H1 (cell line): Measurements from ENCODE around the gene TXNL4A. TPM values are rescaled to one million over a fixed set of nuclear protein-coding genes. Genes with fewer than 3 reads are reported as not detected.

Experiments used
- CTCF ChIA-PET: fragments of 300-600 bp; sonication (Branson Sonifier 250); formaldehyde crosslinking; loops from one replicate; lab custom pipeline; 2021; ENCODE audit not compliant: partially characterized antibody; lab: Charles Lee
- POLR2A ChIA-PET: fragments of 300-600 bp; sonication (Branson Sonifier 250); formaldehyde crosslinking; loops from one replicate; lab custom pipeline; 2021; ENCODE audit warnings: inconsistent platforms; ENCODE audit not compliant: partially characterized antibody; lab: Charles Lee
- DNase-seq, 2 experiments: peaks; one replicate each; pipeline versions ENCODE4 v3.0.0 to v3.0.0-alpha.2; 2010 to 2022; ENCODE audit warnings: low spot score in 2 of 2, low read depth in 1 of 2, mixed read lengths in 1 of 2
- FAIRE-seq: peaks from 2 replicates; lab custom pipeline; 2011; peaks lifted over from hg19 to GRCh38; lab: Jason Lieb, UNC
- H2AFZ ChIP-seq: 2 replicates; pipeline ENCODE4 v1.8.1; 2012; ENCODE audit warnings: low read length, inconsistent platforms
- H2AK5ac ChIP-seq: 2 replicates; pipeline ENCODE4 v1.6.1; 2013; ENCODE audit warnings: low read depth, low read length
- H2BK120ac ChIP-seq: replicated peaks from 2 replicates; pipeline ENCODE3; 2013; ENCODE audit warnings: low read depth, low read length, inconsistent platforms
- H2BK12ac ChIP-seq: 2 replicates; pipeline ENCODE4 v1.6.1; 2013; ENCODE audit warnings: low read depth, low read length
- H2BK15ac ChIP-seq: 2 replicates; pipeline ENCODE4 v1.6.1; 2013; ENCODE audit warnings: low read length
- H2BK20ac ChIP-seq: 2 replicates; pipeline ENCODE4 v1.6.1; 2013; ENCODE audit warnings: low read length
- H2BK5ac ChIP-seq: 2 replicates; pipeline ENCODE4 v1.6.1; 2013; ENCODE audit warnings: low read depth, low read length
- H3K14ac ChIP-seq: 2 replicates; pipeline ENCODE4 v1.6.1; 2013; ENCODE audit warnings: inconsistent platforms; ENCODE audit not compliant: insufficient read length
- H3K18ac ChIP-seq: 2 replicates; pipeline ENCODE4 v1.6.1; 2013; ENCODE audit warnings: low read length; ENCODE audit errors: extremely low read depth
- H3K23ac ChIP-seq: 2 replicates; pipeline ENCODE4 v1.6.1; 2013; ENCODE audit warnings: inconsistent platforms; ENCODE audit not compliant: insufficient read length
- H3K23me2 ChIP-seq: 2 replicates; pipeline ENCODE4 v1.6.1; 2013; ENCODE audit warnings: low read depth, low read length
- H3K27ac ChIP-seq: 2 replicates; pipeline ENCODE4 v1.6.1; 2011; ENCODE audit warnings: low read depth, low read length, inconsistent platforms
- H3K27me3 ChIP-seq, 4 experiments: replicated peaks in 1 of 4; 1 replicate in 1 of 4; 2 replicates in 3 of 4; pipeline versions ENCODE4 v1.6.1 to v1.8.1; 2011 to 2013; ENCODE audit warnings: low read length in 3 of 4, mild to moderate bottlenecking in 3 of 4, inconsistent platforms in 2 of 4, mixed read lengths in 2 of 4, moderate library complexity in 1 of 4; ENCODE audit not compliant: control insufficient read depth in 3 of 4, insufficient read depth in 3 of 4; ENCODE audit errors: extremely low read depth in 1 of 4
- H3K36me3 ChIP-seq, 4 experiments: 2 replicates each; pipeline versions ENCODE4 v1.6.1 to v1.8.1; 2011 to 2013; ENCODE audit warnings: mild to moderate bottlenecking in 4 of 4, low read length in 3 of 4, moderate library complexity in 2 of 4, control low read depth in 1 of 4, inconsistent platforms in 1 of 4; ENCODE audit not compliant: insufficient read depth in 4 of 4, control insufficient read depth in 2 of 4
- H3K4ac ChIP-seq: replicated peaks from 2 replicates; pipeline ENCODE3; 2013; ENCODE audit warnings: low read length, low read depth, mixed read lengths, inconsistent platforms; ENCODE audit not compliant: insufficient read length
- H3K4me1 ChIP-seq, 4 experiments: replicated peaks in 1 of 4; 1 replicate in 1 of 4; 2 replicates in 3 of 4; pipeline versions ENCODE4 v1.6.1 to v1.8.1; 2011 to 2013; ENCODE audit warnings: low read length in 3 of 4, inconsistent platforms in 2 of 4, mixed read lengths in 1 of 4; ENCODE audit not compliant: insufficient read depth in 4 of 4, control insufficient read depth in 3 of 4
- H3K4me2 ChIP-seq, 2 experiments: 2 replicates each; pipeline versions ENCODE4 v1.6.1 to v1.8.1; 2011 to 2013; ENCODE audit warnings: low read depth in 2 of 2, low read length in 2 of 2, control low read depth in 1 of 2, inconsistent platforms in 1 of 2, mild to moderate bottlenecking in 1 of 2; ENCODE audit not compliant: insufficient read depth in 1 of 2
- H3K4me3 ChIP-seq, 4 experiments: fragments of 200-600, 300-600 bp in 1 of 4; sonication (generic), shearing (Covaris generic), sonication (Bioruptor Twin) in 1 of 4; 2 replicates each; pipeline versions ENCODE4 v1.5.1 to v1.8.1; 2011 to 2016; ENCODE audit warnings: low read length in 4 of 4, low read depth in 3 of 4, control low read depth in 2 of 4, inconsistent platforms in 2 of 4, mild to moderate bottlenecking in 2 of 4, mixed read lengths in 1 of 4, moderate library complexity in 1 of 4; ENCODE audit not compliant: insufficient read depth in 2 of 4; ENCODE audit errors: extremely low read depth in 1 of 4
- H3K56ac ChIP-seq: replicated peaks from 2 replicates; pipeline ENCODE3; 2013; ENCODE audit warnings: low read depth, mild to moderate bottlenecking, mixed read lengths, low read length, inconsistent platforms; ENCODE audit not compliant: insufficient read length
- H3K79me1 ChIP-seq: 2 replicates; pipeline ENCODE4 v1.6.1; 2013; ENCODE audit warnings: low read depth, low read length, control low read depth
- H3K79me2 ChIP-seq, 2 experiments: 2 replicates each; pipeline versions ENCODE4 v1.6.1 to v1.8.1; 2012 to 2013; ENCODE audit warnings: low read length in 2 of 2, mild to moderate bottlenecking in 2 of 2, inconsistent platforms in 1 of 2; ENCODE audit not compliant: insufficient read depth in 2 of 2, control insufficient read depth in 1 of 2
- H3K9ac ChIP-seq, 4 experiments: replicated peaks in 1 of 4; 1 replicate in 1 of 4; 2 replicates in 3 of 4; pipeline versions ENCODE4 v1.6.1 to v1.8.1; 2011 to 2013; ENCODE audit warnings: low read depth in 3 of 4, low read length in 3 of 4, control low read depth in 2 of 4, mild to moderate bottlenecking in 2 of 4, moderate library complexity in 2 of 4, inconsistent platforms in 1 of 4; ENCODE audit errors: extremely low read depth in 1 of 4
- H3K9me3 ChIP-seq, 2 experiments: 2 replicates each; pipeline versions ENCODE4 v1.6.1 to v1.8.1; 2012 to 2013; ENCODE audit warnings: mild to moderate bottlenecking in 2 of 2, moderate library complexity in 2 of 2, control low read depth in 1 of 2, inconsistent platforms in 1 of 2, low read depth in 1 of 2, low read length in 1 of 2, mixed read lengths in 1 of 2; ENCODE audit not compliant: insufficient read depth in 2 of 2
- H4K20me1 ChIP-seq, 2 experiments: replicated peaks in 1 of 2; 2 replicates each; pipeline versions ENCODE3 to v1.8.1; 2011 to 2013; ENCODE audit warnings: inconsistent platforms in 2 of 2, low read length in 2 of 2, mild to moderate bottlenecking in 1 of 2; ENCODE audit not compliant: insufficient read depth in 2 of 2, control insufficient read depth in 1 of 2
- H4K5ac ChIP-seq: 2 replicates; pipeline ENCODE4 v1.6.1; 2013; ENCODE audit warnings: low read length, low read depth, mixed read lengths, inconsistent platforms; ENCODE audit not compliant: insufficient read length
- H4K8ac ChIP-seq: 2 replicates; pipeline ENCODE4 v1.8.0; 2013; ENCODE audit warnings: mild to moderate bottlenecking, moderate library complexity, low read length, inconsistent platforms; ENCODE audit not compliant: insufficient read depth; ENCODE audit errors: extremely low read depth
- H4K91ac ChIP-seq: replicated peaks from 2 replicates; pipeline ENCODE3; 2013; ENCODE audit warnings: low read length, mixed read lengths, inconsistent platforms; ENCODE audit not compliant: insufficient read length
- CREB1 ChIP-seq: IDR thresholded peaks from 2 replicates; pipeline ENCODE4 v1.6.1; 2012; ENCODE audit warnings: inconsistent platforms
- EGR1 ChIP-seq: IDR thresholded peaks from 2 replicates; pipeline ENCODE4 v1.6.1; 2011; ENCODE audit warnings: low read depth, low read length, borderline replicate concordance
- KDM4A ChIP-seq: IDR thresholded peaks from one replicate; pipeline ENCODE4 v1.7.1; 2012; ENCODE audit warnings: low read depth, mild to moderate bottlenecking, moderate library complexity, low read length, inconsistent platforms; ENCODE audit not compliant: severe bottlenecking
- RFX5 ChIP-seq: IDR thresholded peaks from 2 replicates; pipeline ENCODE4 v1.6.1; 2011; ENCODE audit warnings: low read depth, low read length, improper control_type of control experiment, borderline replicate concordance
- RNF2 ChIP-seq: fragments of 200-900, 300-1000 bp; sonication (generic); IDR thresholded peaks from 2 replicates; pipeline ENCODE4 v1.7.1; 2016; ENCODE audit warnings: borderline replicate concordance, low read depth, mild to moderate bottlenecking, antibody characterized with exemption, low read length; ENCODE audit not compliant: poor library complexity, severe bottlenecking; ENCODE audit errors: missing control alignments
- WGBS, 2 experiments: shearing (Covaris generic) in 1 of 2; methylation state at CpG; one replicate each; pipeline versions ENCODE4 v1.1.6 to v1.1.7; 2013 to 2015; ENCODE audit warnings: low lambda C conversion rate in 2 of 2, mixed read lengths in 2 of 2, inconsistent platforms in 1 of 2, low coverage in 1 of 2, missing lambda C conversion rate in 1 of 2; ENCODE audit not compliant: insufficient replicate concordance in 2 of 2, insufficient coverage in 1 of 2, insufficient read length in 1 of 2; ENCODE audit errors: extremely low coverage in 1 of 2, missing lambda C conversion rate in 1 of 2; 5-methylcytosine and 5-hydroxymethylcytosine counted together
- polyA plus RNA-seq, 7 experiments: library from polyadenylated mRNA; depleted of rRNA in 3 of 7; stranded (reverse) in 5 of 7; unstranded in 2 of 7; fragments of >200 nt in 5 of 7; fragments of 200-250 nt in 2 of 7; gene quantifications; 1 replicate in 5 of 7; 2 replicates in 1 of 7; 4 replicates in 1 of 7; pipeline versions ENCODE4 v1.2.1 to v1.2.3, GENCODE V29; 2011 to 2013; ENCODE audit warnings: missing spikeins in 2 of 7, mixed read lengths in 2 of 7
- total RNA-seq: library from RNA; stranded (reverse); fragmentation: NEBNext Ultra II Directional; extraction: Animal tissue kit (Norgen Biotek cat#: 25700); gene quantifications from 2 replicates; pipeline ENCODE4 v1.2.1, GENCODE V29; 2021
- TF ChIP-seq, protein P1 (sequence below): IDR thresholded peaks from 2 replicates; pipeline ENCODE4 v1.6.1; 2011; ENCODE audit warnings: low read length, improper control_type of control experiment

The TXNL4A gene
- total and polyA plus RNA-seq, 2 of the 8 experiments (the other 6 are each of a cell fraction or from before 2014, with no cell fraction given): 169 to 181 TPM

DNA sequence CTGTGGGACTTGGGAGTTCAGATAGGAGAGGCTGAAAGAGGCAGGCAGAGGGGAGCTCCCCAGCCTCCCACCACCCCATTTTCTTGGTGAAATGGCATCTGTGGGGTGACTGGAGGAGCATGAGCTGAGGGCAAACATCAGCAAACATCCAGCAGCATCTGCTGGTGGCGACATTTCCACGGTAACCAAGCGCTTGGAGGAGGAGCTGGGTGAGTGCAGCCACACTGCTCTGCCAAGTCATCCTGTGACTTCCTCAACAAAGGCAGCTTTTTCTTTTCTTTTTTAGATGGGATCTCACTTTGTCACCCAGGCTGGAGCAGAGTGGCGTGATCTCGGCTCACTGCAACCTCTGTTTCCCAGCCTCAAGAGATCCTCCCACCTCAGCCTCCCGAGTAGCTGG is 5.6 kb downstream of the TXNL4A start:
- WGBS, 2 experiments: 88% methylated on average over 6 of the region's 6 CpGs; no CpG with 5 or more reads in 1 of the 2 experiments
- no peaks in the 10 kb centered on the region for H3K27me3 ChIP-seq
- H3K23me2 ChIP-seq: 0 out of 2 replicates have a peak, but pooled peaks cover 2% of the 10 kb centered on the region
- H3K23ac ChIP-seq: no peak overlapping the region
- H3K18ac ChIP-seq: no peak overlapping the region
- DNase-seq: no peak
- H3K79me1 ChIP-seq: peaks cover 17% of the 10 kb centered on the region; the same call in 1 of the 2 replicates
- no peak overlapping the region for H4K8ac ChIP-seq
- H3K79me2 ChIP-seq: peaks cover 58 to 100% of the 10 kb centered on the region in 2 experiments
- no peak overlapping the region for H3K14ac ChIP-seq
- CTCF ChIA-PET: interaction anchor here (0.8 to 1.9 kb wide), 5 partner anchors 15 to 175 kb away, joined by 3 read pairs; partner anchors contain the start of gene RBFA
- no peak overlapping the region for H3K4me3 ChIP-seq
- POLR2A ChIA-PET: interaction anchor here (0.8 to 3.3 kb wide), 4 partner anchors 10 to 35 kb away, joined by 3 to 14 read pairs (median 4); no protein-coding TSS in a partner anchor
- H3K36me3 ChIP-seq: peaks cover 3 to 27% (median 8%) of the 10 kb centered on the region in 4 experiments; a peak in 5 of 8 replicates
- H2BK12ac ChIP-seq: no peak overlapping the region
- H2BK15ac ChIP-seq: no peak overlapping the region
- no peak overlapping the region for H2AFZ ChIP-seq
- H4K91ac ChIP-seq: no peak overlapping the region
- no peak overlapping the region for H2BK5ac ChIP-seq
- no peak for TF ChIP-seq EGR1
- TF ChIP-seq, protein P1, sequence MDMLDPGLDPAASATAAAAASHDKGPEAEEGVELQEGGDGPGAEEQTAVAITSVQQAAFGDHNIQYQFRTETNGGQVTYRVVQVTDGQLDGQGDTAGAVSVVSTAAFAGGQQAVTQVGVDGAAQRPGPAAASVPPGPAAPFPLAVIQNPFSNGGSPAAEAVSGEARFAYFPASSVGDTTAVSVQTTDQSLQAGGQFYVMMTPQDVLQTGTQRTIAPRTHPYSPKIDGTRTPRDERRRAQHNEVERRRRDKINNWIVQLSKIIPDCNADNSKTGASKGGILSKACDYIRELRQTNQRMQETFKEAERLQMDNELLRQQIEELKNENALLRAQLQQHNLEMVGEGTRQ: no peak
- TF ChIP-seq CREB1: no peak
- no peak for TF ChIP-seq RFX5
- TF ChIP-seq KDM4A: no peak
- TF ChIP-seq RNF2: no peak
- H3K27ac ChIP-seq: no peak overlapping the region
- FAIRE-seq: no peak
- no peaks in the 10 kb centered on the region for H3K9me3 ChIP-seq
- H2BK120ac ChIP-seq: no peak overlapping the region
- no peak overlapping the region for H3K56ac ChIP-seq
- H3K4me2 ChIP-seq: no peak overlapping the region
- H2BK20ac ChIP-seq: no peak overlapping the region
- H3K9ac ChIP-seq: no peak overlapping the region
- H3K4ac ChIP-seq: no peak overlapping the region
- peaks cover 26 to 39% of the 10 kb centered on the region in 2 experiments for H4K20me1 ChIP-seq
- no peak overlapping the region for H4K5ac ChIP-seq
- no peak overlapping the region for H2AK5ac ChIP-seq
- H3K4me1 ChIP-seq: peaks cover 0 to 3% (median 0%) of the 10 kb centered on the region in 4 experiments; a peak in 1 of 7 replicates
